Activated CD4-positive, CD25-positive, alpha-beta regulatory T cell (primary cell): Measurements from ENCODE around the gene IL31RA.
"Not testable (repeated sequence)": the region's sequence is repeated elsewhere in the genome, so short reads cannot be mapped to it uniquely, and the experiment has no call there.

Experiments used
- DNase-seq, 4 experiments: peaks; one replicate each; lab custom pipeline; 2025; lab: John Stamatoyannopoulos, UW

The IL31RA gene

DNA sequence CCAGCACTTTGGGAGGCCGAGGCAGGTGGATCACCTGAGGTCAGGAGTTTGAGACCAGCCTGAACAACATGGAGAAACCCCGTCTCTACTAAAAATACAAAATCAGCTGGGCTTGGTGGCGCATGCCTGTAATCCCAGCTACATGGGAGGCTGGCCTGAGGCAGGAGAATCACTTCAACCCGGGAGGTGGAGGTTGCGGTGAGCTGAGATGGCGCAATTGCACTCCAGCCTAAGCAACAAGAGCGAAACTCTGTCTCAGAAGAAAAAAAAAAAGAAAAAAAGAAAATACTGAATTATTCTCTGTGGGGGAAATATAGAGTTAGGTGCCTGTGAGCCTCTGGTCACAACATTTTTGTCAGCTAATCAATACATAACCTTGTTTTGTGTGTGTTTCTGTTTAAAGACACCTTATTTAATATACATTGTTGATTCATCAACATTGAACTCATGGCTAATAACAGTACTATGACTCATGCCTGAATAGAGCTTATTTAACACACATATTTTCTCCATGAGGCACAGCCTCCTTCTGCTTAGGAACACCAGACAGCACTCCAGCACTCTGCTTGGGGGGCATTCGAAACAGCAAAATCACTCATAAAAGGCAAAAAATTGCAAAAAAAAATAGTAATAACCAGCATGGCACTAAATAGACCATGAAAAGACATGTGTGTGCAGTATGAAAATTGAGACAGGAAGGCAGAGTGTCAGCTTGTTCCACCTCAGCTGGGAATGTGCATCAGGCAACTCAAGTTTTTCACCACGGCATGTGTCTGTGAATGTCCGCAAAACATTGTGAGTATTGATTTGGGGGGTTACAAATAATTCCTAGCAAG is at the start of gene IL31RA:
TSS of gene IL31RA (plus strand) at position 519 of the 836 bp plus-strand sequence. CDS start at position 733, 214 bp downstream.
- DNase-seq = no peak

DNA sequence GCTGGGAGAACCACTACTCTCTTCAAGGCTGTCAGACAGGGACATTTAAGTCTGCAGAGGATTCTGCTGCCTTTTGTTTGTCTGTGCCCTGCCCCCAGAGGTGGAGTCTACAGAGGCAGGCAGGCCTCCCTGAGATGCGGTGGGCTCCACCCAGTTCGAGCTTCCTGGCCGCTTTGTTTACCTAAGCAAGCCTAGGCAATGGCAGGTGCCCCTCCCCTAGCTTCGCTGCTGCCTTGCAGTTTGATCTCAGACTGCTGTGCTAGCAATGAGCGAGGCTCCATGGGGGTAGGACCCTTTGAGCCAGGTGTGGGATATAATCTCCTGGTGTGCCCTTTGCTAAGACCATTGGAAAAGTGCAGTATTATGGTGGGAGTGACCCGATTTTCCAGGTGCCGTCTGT is 42.3 kb upstream of the IL31RA start:
- DNase-seq = not testable (repeated sequence)

DNA sequence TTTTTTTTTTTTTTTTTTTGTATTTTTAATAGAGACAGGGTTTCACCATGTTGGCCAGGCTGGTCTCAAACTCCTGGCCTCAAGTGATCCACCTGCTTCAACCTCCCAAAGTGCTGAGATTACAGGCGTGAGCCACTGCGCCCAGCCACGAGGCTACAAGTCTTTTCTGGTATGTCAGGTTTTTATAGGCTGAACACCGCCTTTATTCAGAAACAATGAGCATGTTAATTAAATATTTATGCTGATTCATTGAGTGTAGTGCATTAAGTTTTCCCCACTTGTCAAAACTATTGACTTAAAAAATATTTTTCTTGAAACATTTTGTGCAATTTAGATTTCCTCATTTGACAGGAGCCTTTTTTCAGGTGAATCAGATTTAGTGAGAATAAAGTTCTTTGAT is 35.2 kb upstream of the IL31RA start:
- not testable (repeated sequence) for DNase-seq

DNA sequence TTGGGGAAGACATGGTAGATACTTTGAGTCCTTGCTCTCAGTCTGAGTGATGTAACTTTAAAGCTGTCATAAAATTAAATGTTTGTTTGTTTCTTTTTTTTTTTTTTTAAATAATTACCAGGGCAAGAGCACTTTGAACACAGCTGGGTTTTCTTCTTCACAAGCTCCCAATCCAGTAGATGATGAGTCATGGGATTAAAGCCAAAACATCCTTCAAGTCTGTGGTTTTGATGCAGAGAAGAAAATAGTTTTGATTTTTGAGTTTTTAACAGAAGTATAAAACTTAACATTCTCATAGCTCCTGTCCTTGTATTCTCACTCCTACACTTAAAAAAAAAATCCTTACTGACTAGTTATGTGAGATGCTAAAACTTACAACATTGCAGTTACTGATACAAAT is 34.8 kb upstream of the IL31RA start:
- no peak for DNase-seq

DNA sequence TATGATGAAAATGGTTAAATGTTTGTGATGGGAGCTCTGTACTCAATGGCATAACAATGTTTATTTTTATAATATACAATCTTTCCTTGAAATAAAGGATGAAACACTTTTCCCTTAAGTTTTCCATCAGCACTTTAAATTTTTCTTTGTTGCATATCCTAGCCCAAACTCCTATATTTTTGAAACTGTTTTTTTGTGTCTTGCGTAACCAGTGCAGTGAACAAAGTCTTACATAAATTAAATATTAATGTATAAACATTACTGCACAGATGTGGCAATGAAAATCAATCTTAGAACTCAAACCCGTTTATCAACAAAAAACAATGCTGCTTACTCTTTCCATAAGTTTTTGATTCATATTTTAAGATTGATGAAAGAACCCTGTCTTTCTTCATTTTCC is 34.1 kb upstream of the IL31RA start:
- no peak for DNase-seq

DNA sequence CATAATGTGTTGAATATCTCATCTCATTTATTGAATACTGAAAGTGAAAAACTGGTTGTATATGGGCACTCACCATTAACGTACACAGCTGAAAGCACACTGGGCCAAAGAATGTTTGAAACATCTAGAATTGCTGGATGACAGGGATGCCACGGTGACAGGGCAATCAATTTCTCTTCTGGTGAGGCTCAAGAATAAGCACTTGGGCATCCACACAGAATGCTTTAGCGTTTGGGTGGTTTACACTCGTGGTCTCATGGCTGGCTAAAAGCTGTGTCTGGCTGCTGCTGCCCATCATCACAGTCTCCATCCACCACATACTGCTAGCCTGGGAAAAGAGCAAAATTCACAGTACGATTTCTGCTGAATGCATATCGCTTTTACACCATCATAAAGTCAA is 30.7 kb upstream of the IL31RA start:
- DNase-seq = no peak

DNA sequence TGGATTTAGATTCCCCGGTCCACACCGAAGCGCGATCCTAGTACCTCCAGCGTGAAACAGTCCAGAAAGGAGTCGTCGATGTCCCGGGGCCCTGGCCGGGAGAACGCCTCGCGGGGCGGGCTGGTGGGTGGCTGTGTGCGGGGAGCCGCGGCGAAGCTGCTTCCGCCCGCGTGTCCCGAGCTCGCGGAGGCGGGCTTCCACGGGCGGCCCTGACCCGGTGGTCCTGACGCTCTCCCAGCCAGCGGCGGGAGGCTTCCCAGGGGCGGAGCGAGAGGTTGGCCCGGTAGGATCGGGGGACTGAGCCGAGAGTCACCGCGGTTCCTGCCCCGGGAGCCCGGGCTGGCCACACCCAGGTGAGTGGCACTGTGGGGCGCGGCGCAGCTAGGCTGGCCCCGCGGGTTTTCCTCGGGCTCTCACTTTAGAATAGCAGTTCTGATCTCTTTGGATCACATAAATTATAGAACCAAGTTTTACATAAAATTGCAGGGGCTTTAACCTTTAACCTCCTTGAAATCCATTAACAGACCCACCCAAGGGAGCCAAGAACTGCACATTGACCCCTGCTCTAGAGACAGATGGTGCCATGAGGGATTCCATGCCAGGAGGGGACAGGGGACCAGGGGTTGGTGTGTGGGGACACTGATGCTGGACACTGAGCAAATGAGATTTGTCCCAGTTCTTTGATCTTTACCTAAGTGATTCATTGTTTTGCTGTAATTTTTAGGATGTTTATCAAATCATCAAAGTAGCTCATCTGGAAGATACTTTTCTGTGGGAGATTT is 29.2 kb upstream of the IL31RA start:
- peak in 1 of 4 experiments; percentile 1 for DNase-seq

DNA sequence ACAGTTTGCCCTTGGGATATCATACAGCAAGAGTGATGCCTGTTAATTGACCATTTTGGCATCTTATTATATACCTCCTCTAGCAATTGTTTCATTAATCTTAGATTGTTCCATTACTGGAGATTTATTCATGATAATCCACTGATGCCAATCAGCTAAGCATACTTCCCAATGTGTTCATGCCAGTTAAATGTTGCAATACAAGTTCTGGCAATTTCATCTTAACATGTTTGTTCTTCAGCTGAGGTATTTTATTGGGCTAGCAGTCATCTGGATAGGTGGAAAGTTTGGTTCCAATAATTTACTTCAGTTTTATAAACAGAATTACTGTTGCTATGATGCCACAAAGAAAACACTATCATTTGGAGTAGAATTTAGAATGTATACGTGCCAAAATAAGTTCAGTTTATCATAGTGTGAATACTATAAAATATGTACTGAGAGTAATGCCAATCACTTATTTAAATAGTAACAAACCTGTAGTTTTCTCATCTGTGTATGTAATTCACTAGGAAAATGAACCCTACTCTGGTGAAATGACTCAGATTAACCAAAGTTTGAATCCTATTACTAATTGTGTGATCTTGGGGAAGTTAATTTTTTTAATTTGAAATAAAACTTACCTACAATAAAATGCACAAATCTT is 27.9 kb upstream of the IL31RA start:
- no peak for DNase-seq

DNA sequence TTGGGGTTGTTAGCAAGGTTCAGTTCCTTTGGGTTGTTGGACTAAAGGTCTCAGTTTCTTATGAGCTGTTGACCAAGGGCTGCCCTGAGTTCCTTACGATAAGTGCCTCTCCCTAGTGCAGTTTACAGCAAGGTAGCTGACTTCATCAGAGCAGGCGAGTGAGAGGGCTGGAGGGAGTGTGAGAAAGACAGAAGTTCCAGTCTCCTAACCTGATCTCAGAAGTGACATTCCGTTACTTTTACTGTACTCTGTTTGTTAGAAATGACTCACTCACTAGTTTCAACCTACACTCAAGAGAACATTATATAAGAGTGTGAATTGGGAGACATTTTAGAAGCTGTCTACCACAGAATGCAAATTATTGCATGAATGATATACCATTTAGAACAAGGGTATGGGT is 21.2 kb upstream of the IL31RA start:
- DNase-seq = no peak

DNA sequence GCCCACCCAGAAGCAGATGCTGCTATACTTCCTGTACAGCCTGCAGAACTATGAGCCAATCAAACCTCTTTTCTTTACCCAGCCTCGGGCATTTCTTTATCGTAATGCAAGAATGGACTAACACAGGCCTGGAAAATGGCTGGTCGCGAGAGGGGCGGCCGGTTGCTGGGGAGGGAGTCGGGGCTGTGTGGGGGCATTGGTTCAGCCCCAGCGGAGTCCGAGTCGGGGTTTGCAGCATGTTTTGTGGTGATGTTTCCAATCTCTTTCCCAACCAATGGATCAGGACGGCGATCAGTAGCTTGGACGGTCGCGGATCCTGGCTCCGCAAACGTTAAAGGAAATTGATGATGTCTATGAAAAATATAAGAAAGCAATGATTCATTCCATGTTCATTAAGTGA is 18.7 kb upstream of the IL31RA start:
- DNase-seq = no peak

DNA sequence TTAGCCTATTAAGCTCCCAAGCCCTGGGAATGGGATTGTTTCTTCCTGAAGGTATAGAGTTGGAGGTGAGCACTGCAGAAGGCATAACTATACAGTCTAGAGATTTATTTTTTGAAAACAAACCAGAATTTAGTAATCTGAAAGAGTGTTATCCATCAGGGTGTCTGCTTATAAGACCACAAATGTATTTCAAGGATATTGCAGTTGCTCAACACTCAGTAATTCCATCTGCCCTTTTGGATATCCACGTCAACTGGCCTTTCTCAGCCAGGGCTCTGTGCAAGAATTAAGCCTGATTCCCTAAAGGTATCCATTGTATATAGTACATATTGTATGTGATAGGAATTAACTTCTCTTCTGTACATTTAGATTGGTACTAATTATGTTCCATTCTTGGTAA is 15.0 kb upstream of the IL31RA start:
- DNase-seq = no peak

DNA sequence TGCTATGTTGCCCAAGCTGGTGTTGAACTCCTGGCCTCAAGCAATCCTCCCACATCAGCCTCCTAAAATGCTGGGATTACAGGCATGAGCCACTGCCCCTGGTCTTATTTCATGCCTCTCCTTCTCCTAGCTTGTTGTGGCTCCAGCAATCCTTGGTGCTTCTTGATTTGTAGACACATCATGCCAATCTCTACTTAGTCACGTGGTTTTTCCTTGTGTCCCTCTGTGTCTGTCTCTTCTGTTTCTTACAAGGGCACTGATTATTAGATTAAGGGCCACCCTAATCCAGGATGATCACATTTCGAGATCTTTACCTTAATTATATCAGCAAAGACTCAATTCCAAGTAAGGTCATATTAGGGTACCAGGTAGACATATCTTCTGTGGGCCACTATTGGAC is 9.2 kb upstream of the IL31RA start:
- no peak for DNase-seq

DNA sequence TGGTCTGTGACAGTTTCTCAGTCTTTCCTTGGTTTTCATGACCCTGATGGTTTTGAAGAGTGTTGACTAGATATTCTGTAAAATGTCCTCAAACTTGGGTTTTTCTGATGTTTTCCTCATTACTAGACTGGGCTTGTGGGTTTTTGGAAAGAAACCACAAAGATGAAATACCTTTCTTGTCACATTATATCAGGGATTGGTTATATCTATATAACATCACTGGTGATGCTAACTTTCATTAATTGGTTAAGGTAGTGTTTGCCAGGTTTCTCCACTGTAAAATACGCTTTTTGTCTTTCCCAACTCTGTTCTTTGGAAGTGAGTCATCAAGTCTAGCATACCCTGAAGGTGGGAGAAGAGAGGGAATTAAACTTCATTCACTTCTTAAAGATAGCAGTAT is 3.3 kb upstream of the IL31RA start:
- no peak for DNase-seq

DNA sequence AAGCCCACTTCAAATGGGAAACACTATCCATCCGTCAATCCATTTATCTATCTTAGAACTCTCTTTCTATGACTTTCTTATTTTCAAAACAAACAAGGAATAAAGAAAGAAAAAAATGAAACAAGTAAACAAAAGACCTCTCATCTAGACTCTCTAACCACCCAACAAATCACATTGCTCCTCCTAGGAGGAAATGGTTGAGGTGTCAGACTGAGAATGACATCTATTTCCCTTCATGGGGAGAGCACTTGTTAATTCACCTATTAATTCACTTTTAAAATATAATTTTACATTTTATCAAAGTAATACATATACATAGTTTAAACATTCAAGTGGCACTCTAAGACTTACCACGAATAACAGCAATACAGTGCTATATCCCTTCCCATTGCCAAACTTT is 2.4 kb upstream of the IL31RA start:
- DNase-seq = no peak

DNA sequence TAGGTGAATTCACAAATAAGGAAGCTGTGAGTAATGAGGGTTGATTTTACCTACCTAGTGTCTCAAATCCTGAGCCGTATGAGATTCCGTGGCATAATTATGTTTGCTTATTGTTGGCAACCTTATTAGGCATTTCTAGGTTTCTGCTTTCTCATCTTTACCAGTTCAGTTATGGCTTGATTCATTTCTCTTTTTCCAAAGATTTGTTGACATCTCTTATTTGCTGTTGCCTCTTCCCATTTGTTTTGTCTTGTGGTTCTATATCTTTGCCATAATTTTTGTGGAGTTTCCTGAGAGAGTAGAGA is 470 bp downstream of the IL31RA start:
- DNase-seq = no peak

DNA sequence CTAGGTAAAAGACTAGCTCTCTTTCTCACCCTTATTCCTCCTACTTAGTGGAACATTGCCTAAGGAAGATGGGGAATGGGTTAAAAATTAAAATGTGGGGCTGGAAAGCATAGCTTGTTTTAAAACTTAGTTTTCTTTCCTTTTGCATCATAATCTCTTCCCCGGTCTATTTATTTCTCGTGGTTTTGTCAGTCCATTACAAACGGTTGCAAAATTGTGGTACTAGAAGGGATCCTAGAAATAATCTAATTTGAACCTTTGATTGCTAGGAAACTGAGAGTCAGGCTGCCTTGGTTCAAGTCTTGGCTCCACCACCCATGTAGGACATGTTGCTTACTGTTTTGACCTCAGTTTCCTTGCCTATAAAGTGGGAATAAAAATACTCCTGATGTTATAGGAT is 1.3 kb downstream of the IL31RA start:
- DNase-seq = no peak

DNA sequence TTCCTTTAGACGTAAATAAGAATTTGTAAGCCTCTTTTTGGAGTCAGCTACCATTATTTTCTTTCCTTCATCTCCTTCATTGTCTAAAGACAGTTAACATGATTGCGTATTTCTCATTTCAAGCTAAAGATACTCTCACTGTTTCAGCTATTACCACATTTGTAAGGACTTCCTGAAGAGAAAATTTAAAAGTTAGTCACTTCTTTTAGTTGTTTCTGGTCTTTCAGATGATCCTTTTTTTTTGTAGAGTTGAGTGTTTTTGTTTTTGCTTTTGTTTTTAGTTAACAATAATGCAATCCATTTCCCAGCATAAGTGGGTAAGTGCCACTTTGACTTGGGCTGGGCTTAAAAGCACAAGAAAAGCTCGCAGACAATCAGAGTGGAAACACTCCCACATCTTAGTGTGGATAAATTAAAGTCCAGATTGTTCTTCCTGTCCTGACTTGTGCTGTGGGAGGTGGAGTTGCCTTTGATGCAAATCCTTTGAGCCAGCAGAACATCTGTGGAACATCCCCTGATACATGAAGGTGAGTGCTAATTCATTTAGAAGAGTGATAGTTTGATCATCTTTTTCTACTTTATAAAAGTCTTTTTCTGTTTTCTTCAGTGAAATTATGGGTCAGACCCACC is 2.0 kb downstream of the IL31RA start:
- DNase-seq = no peak

DNA sequence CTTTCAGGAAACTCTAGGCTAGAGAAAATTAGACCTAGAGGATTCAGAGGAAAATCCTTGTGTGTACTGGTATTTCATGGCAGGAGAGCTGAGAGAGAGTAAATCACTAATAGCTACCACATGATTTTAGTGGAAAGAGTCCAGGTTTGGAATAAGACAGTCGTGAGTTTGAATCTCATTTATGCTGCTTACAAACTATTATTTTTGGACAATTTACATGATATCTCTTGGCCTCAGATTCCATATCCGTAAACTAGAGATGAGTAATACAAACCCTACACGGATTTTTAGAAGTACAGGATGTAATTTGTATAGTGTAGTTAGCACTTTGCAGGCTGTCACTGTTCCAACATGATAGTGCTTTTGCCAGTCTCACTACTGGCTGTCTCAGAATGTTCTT is 2.7 kb downstream of the IL31RA start:
- DNase-seq = no peak

DNA sequence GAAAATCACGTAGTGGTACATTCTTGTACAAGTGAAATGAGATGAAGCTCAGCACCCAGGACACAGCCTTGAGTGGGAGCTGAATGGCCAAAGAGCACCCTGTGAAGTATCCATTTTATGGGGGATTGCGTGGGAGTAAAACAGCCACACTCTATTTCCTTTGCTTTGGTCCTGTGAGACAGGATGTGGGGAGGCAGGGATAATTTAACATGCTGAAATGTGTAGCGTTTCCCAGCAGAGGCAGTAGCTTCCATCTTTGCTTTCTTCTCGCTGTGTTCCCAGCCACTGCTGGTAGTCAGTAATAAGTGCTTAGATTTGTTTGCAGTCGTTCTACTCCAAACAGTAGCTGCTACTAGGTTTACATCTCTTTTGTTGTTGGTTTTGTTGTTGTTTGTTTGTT is 4.4 kb downstream of the IL31RA start:
- DNase-seq = no peak

DNA sequence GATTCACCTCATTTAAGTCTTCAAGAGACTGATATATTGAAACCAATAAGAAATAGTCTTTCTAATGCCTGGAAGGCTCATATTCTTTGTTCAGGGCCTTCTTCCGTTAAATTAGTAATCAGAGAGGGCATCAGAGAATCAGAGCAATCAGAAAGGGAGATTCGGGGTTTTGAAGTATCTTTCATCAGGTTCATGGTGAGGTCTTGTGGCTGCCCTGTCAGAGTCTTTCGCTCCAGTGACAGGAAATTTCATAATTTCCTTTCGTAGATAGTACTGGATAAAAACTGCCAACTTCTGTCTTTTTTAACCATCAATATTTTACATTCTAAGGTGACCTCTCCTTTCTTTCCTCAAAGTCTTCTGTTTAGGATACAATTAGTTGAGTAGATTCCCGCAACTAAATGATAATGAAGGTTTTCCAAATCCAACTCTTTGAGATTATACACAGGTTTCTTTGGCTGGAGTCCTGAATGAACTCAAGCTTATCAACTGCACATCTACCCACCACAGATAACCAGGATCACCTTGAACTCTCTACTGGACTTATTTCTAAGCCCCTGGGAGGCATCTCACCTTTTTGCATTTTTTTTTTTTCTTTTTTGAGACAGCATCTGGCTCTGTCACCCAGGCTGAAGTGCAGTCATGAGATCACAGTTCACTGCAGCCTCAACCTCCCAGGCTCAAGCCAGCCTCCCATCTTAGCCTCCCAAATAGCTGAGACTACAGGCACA is 5.5 kb downstream of the IL31RA start:
- DNase-seq = no peak

DNA sequence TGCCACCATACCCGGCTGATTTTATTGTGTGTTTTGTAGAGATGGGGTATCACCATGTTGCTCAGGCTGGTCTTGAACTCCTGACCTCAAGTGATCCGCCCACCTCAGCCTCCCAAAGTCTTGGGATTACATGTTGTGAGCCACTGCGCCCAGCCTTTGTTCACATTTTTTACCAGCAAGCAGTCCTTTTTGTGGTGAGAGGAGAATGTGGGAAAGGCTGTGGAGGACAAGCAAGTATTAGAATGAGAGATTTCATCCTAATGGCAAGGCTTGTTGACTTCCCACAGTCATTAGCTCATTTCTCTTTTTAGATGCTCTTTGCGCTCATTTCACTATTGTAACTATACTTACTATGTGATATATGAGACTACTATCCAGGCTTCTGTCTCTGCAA is 6.1 kb downstream of the IL31RA start:
- DNase-seq = no peak

DNA sequence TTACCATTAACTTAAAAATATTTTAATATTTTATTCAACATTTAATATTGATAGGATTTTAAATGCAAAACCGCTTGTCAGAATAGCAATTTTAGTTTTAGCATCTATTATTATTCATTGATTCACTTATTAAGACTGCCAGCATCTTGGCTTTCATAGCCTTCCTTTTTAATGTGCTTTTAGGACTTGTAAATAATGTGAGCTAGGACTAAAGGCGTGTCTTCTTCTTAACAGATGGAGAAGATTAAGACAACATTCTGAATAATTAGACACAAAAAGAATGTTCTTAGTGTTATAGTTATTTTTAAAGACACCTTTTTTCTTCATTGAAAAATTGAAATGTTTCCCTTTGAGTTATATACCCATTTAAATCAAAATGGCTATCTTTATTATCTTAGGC is 6.9 kb downstream of the IL31RA start:
- no peak for DNase-seq
